ENCODE results near the gene TNFSF12.

The TNFSF12 gene, protein sequence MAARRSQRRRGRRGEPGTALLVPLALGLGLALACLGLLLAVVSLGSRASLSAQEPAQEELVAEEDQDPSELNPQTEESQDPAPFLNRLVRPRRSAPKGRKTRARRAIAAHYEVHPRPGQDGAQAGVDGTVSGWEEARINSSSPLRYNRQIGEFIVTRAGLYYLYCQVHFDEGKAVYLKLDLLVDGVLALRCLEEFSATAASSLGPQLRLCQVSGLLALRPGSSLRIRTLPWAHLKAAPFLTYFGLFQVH

DNA sequence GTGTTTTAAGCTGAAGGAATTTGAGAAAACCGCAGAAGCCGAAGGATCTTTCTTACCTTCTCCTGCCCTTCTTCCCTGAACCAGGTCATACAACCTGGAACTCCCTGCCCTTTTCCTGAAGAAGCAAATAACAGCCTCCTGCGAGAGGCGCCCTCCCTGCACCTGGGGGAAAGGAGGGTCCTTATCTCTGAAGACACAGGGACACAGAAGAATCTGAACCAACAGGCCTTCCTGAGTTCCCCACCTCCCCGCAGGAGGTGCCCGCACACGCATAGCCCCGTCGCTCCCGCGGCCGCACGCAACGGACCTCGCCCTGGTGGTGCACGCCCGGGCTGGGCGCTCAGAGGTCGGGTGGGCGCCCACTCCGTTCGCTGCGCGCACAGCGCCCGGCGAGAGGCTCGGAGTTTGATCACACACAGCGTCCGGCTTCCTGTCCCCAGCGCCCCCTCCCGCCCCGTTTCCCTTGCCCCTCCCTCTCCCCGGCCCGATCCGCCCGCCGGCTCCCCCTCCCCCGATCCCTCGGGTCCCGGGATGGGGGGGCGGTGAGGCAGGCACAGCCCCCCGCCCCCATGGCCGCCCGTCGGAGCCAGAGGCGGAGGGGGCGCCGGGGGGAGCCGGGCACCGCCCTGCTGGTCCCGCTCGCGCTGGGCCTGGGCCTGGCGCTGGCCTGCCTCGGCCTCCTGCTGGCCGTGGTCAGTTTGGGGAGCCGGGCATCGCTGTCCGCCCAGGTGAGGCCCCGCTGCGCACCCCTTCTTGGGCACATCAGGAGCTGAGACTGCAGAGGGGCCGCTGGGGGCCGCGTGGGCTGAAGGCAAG, at the start of gene TNFSF12:
Gene TNFSF12, plus strand, starts transcription at position 474 of the 816 bp plus-strand sequence. Its CDS starts 96 bp downstream, at position 570.
- peak; percentile 62 for DNase-seq

DNA sequence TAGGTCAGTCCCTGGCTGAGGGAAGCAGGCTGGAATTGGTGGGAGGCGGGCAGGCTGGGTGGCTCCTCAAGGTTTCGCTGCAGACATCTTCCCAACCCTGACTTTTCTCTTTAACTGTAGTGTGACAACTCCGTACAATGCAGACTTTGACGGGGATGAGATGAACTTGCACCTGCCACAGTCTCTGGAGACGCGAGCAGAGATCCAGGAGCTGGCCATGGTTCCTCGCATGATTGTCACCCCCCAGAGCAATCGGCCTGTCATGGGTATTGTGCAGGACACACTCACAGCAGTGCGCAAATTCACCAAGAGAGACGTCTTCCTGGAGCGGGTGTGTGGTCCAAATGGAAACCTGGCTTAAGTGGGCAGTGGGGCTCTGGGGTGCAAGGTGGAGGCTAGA, 49.7 kb upstream of the TNFSF12 start:
- no peak for DNase-seq

DNA sequence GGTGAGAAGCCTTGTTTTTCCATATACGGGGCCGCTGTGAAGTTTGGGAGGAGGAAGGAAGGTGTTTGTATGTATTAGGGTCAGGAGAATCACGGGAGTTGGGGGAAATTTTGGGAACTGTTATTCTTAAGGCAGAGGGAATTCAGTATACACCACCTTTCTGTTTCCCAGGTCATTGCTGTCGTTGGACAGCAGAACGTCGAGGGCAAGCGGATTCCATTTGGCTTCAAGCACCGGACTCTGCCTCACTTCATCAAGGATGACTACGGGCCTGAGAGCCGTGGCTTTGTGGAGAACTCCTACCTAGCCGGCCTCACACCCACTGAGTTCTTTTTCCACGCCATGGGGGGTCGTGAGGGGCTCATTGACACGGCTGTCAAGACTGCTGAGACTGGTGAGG, 47.1 kb upstream of the TNFSF12 start:
- no peak for DNase-seq

DNA sequence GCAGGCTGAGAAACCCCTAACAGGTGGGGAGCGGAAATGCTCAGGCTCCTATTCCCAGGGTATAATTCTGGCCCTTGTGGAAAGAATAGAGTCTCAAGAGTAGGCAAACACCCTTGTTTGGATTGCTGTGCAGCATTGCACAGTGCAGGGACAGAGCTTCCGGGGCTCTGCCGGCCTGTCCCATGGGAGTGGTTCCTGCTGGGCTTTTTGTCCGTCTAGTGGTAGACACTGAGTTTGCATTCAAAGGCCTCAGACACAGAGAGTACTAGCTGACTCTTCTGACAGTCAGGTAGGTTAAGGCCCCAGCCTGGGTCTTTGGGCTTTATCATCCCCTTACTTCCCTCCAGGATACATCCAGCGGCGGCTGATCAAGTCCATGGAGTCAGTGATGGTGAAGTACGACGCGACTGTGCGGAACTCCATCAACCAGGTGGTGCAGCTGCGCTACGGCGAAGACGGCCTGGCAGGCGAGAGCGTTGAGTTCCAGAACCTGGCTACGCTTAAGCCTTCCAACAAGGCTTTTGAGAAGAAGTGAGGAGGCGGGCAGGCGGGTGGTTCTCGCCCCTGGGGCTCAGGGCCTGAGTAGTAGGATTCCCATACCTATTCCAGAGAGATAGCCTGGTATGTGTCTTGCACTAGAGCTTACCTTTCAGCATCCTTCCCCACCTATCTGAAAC, 46.5 kb upstream of the TNFSF12 start:
- DNase-seq = no peak

DNA sequence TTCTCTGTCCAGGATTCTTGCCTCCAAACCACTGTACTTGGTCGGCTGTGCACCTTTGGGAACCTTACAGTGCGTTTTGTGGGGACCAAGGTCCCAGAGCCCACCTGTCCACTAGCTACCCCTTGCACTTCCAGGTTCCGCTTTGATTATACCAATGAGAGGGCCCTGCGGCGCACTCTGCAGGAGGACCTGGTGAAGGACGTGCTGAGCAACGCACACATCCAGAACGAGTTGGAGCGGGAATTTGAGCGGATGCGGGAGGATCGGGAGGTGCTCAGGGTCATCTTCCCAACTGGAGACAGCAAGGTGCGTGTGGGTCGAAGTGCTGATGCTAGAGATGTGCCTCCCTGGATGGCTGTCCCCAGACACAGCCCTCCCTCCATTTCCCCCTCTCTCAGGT, 45.9 kb upstream of the TNFSF12 start:
- no peak for DNase-seq

DNA sequence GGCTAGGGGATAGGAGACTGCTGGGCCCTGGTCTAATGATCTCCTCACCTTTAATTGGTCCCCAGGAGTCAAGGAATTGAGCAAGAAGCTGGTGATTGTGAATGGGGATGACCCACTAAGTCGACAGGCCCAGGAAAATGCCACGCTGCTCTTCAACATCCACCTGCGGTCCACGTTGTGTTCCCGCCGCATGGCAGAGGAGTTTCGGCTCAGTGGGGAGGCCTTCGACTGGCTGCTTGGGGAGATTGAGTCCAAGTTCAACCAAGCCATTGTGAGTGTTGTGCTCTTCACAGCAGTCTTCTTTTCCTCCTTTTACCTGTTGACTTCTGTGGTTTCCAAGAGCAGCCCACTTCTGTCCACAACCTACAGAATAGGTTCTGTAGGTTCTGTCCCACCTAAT, 45.3 kb upstream of the TNFSF12 start:
- no peak for DNase-seq

DNA sequence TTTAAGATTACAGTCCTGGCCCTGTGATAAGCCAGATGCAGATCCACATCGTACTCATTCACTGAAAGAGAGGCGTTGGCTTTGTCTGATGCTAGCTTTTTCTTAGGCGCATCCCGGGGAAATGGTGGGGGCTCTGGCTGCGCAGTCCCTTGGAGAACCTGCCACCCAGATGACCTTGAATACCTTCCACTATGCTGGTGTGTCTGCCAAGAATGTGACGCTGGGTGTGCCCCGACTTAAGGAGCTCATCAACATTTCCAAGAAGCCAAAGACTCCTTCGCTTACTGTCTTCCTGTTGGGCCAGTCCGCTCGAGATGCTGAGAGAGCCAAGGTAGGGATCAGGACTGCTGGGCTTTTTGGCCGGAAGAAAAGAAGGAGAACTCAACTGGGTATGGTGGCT, 40.7 kb upstream of the TNFSF12 start:
- DNase-seq = no peak

DNA sequence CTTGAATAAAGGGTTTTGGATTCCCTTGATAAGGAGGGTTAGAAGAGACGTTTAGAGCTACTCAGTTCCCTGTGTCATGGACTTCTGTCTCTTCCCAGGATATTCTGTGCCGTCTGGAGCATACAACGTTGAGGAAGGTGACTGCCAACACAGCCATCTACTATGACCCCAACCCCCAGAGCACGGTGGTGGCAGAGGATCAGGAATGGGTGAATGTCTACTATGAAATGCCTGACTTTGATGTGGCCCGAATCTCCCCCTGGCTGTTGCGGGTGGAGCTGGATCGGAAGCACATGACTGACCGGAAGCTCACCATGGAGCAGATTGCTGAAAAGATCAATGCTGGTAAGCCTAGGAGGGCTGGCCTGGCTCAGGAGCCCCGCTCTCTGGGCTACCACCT, 40.0 kb upstream of the TNFSF12 start:
- no peak for DNase-seq

DNA sequence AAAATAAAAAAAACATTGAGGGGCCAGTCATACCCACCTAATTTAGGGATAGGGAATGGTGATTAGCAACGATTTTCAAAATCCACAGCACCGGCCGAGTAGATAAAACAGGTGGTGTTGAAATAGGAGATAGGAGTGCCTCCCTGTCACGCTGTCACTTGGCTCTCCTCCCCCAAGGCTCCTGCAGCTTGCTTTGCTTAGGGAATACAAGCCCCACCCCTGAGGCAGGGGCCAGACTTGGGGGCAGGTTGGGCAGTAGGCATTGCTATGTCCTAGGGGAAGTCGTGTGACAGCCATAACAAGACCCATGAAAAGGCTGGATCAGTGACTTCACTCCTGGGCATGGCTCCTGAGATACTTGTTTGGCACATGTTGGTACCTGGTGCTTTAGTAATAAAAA, 38.9 kb upstream of the TNFSF12 start:
- no peak for DNase-seq

DNA sequence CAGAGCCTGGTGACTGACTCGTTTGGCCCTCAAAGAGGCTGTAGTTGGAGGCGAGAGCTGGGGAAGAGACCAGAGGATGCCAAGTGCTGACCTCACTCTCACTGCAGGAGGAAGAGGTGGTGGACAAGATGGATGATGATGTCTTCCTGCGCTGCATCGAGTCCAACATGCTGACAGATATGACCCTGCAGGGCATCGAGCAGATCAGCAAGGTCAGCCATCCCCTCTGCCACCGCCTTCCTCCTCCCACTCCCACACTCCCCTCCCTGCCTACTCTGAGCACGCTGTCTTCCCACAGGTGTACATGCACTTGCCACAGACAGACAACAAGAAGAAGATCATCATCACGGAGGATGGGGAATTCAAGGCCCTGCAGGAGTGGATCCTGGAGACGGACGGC, 37.8 kb upstream of the TNFSF12 start:
- no peak for DNase-seq

DNA sequence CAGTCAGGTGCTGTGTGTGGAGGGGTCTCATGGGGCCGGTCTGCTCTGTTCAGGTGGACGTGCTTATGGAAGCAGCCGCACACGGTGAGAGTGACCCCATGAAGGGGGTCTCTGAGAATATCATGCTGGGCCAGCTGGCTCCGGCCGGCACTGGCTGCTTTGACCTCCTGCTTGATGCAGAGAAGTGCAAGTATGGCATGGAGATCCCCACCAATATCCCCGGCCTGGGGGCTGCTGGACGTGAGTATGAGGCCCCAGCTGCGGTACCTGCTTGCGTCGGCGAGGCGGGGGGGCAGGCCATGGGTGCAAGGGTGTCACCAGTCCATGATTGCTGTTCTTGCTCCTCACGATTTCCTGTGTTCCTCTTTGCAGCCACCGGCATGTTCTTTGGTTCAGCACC, 36.8 kb upstream of the TNFSF12 start:
- DNase-seq = no peak

DNA sequence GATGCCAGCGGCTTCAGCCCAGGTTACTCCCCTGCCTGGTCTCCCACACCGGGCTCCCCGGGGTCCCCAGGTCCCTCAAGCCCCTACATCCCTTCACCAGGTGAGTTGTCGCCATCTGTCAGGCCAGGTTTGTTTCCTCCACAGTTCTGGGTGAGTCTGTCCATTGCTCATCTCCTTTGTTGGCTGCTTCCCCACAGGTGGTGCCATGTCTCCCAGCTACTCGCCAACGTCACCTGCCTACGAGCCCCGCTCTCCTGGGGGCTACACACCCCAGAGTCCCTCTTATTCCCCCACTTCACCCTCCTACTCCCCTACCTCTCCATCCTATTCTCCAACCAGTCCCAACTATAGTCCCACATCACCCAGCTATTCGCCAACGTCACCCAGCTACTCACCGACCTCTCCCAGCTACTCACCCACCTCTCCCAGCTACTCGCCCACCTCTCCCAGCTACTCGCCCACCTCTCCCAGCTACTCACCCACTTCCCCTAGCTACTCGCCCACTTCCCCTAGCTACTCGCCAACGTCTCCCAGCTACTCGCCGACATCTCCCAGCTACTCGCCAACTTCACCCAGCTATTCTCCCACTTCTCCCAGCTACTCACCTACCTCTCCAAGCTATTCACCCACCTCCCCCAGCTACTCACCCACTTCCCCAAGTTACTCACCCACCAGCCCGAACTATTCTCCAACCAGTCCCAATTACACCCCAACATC, 35.9 kb upstream of the TNFSF12 start:
- no peak for DNase-seq

DNA sequence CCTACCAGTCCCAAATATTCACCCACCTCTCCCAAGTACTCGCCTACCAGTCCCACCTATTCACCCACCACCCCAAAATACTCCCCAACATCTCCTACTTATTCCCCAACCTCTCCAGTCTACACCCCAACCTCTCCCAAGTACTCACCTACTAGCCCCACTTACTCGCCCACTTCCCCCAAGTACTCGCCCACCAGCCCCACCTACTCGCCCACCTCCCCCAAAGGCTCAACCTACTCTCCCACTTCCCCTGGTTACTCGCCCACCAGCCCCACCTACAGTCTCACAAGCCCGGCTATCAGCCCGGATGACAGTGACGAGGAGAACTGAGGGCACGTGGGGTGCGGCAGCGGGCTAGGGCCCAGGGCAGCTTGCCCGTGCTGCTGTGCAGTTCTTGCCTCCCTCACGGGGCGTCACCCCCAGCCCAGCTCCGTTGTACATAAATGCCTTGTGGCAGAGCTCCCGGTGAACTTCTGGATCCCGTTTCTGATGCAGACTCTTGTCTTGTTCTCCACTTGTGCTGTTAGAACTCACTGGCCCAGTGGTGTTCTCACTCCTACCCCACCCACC, 34.9 kb upstream of the TNFSF12 start:
- peak; percentile 15 for DNase-seq

DNA sequence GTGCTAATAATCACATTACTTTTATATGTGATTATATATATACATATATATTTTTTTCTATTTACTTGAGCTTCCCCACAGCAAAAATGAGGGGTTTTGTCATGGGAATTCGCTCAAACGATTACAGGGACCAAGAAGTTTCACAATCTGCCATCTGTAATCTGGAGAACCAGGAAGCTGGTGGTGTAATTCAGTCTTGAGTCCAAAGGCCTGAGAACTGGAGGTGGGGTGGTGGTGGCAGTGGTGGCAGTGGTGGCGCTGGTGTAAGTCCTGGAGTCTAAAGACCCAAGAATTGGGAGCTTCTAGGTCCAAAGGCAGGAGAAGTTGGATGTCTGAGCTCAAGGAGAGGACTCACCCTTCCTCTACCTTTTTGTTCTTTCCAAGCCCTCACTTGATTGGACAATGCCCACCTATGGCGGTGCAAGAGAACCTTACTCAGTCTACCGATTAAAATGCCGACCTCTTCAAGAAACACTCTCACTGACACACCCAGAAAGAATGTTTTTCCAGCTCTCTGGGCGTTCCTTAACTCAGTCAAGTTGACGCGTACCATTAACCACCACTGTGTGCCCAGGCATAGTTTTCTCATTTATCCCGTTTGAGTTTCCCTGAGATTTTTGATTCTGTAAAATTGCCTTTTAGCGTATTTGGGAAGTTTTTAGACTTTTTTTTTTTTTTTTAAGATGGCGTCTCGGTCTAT, 32.8 kb upstream of the TNFSF12 start:
- no peak for DNase-seq

DNA sequence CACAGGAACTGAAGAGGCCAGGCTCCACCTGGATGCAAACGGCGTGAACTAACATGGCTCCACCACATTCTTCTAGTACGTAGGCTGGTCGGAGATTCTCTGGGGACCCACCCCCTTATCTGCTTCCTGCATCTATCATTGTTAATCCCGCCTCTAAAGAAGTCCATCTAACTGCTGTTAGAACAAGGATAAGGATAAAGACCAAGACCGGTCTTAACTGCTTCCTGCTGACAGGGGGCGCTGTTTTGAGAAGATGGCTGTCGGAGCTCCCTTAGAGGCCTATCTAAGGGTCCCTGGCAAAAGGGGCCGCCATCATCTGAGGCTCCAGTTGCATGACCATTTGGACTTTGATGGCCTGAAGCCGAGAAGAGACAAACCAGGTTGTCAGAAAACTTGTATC, 25.8 kb upstream of the TNFSF12 start:
- DNase-seq = peak; percentile 65

DNA sequence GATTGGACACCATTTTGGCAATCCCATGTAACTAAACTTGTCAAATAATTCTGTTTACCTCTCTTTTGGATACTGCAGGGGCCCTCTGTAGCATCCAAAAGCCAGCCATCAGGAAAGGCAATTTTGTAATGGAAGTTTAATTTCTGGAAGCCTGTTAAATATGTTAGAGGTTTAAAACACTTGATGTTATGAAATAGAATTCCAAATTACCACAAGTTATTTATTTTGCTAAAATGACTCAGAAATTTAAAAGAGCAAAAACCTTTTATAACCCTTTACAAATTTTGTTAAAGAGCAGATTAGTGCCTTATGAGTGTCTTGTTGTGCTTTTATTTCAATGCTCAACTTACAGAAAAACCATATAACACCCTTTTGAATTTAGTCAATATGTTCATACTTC, 20.0 kb upstream of the TNFSF12 start:
- no peak for DNase-seq

DNA sequence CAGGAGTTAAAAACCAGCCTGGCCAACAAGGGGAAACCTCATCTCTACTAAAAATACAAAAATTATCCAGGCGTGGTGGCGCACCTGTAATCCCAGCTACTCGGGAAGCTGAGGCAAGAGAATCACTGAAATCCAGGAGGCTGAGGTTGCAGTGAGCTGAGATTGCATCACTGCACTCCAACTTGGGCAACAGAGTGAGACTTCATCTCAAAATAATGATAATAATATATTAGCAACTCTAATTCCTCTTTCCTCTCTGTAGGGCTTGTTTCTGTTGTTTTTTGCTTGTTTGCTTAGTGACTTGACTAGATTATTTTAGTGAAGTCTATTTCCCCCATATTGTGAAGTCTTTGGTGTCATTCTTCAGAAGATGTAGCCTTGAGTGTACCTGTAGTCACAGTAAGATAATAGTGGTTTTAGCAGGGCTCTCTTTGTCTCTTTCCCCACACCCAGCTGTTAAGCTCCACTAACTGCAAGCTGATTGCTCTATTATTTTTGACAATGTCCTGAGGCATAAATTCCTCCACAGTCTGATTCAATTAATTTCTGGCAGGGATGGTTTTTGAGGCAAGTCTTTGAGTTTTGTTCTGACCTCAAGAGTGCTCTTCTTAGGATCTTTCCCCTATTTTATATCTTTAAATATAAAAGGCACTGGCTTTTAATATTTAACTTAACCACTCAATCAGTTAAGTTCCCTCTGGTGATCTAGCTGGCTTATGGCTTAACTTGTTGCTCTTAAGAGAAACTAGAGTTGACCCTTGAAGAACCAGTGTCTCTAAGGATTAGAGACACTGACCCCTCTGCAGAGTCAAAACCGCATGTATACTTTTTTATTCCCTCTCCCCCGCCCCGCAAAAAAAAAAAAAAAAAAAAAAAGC, 18.6 kb upstream of the TNFSF12 start:
- DNase-seq = no peak

DNA sequence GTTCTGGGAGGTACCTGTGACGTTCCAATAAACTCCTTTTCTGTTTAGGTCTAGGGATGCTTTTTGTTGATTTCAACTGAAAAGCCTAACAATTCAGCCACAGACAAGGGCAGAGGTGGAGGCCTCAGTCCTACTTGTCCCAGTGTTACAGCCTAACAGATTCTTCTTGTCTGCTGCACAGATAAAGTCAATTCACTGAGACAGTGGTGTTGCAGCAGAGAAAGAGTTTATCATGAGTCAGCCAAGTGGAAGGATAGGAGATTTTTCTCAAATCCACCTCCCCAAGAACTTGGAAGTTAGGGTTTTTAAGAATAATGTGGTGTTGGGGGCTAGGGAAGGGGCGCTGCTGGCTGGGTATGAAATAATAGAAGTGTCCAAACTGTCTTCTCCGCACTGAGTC, 10.8 kb upstream of the TNFSF12 start:
- DNase-seq = no peak

DNA sequence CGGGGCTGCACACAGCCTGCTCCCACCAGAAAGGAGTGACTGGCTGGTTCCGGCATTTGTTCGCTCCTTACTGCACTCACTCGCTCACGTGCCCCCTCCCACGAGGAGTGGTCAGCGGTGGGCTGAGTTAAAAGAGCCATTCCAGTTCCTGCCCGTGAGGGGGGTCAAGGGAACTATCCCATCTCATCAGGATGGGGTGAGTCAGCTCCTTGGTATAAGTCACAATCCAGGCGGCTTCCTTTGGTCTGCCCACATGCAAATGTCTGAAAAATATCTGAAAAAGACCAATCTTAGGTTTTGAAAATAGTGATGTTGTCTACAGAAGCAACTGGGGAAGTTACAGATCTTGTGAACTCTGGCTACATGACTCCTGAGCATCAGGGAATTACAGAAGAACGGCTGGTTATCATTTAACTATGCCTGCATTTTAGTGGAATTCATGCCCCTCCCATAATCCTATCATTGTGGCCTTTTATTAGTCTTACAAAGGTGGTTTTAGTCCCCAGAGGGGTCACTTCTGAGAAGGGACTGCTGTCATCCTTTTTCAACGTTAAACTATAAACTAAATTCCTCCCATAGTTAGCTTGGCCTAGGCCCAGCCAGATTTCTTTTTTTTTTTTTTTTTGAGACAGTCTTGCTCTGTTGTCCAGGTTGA, 9.8 kb upstream of the TNFSF12 start:
- DNase-seq = no peak

DNA sequence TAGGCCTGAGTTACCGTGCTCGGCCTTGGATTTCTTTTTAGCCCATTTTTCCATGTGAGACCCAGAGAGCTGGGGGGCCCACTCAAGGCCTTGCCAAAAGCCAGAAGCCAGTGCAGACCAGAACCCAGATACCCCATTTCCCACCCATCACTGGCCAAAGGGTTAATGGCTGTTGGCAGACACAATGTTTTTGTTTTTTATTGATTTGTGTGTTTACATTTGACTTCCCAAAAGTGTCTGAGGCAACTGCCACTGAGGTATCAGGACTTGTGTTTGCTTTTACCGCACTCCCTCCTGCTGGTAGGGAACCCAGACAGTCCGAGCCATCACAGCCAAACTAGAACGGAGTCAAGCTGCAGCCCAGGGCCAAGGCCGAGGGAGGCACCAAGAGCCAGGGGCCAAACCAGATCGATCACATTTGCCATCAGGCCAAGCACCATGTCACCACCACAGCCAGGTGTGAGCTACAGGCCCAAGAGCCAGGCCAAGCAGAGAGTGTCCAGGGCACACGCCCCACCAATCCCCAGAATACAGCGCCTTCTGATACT, 7.7 kb upstream of the TNFSF12 start:
- DNase-seq = no peak

Measured in CD4-positive, alpha-beta T cell treated with Interleukin-10 for 1 hour (primary cell).